KMS-11 (cell line): ENCODE results near the gene ZNF383.

Source experiments
- H2AFZ ChIP-seq: fragments of 200-600 bp; sonication (generic); 2 replicates; pipeline ENCODE4 v1.6.1; 2016; ENCODE audit warnings: antibody characterized with exemption, mixed run types, low read depth
- H3K27ac ChIP-seq: fragments of 200-600 bp; sonication (generic); 2 replicates; pipeline ENCODE4 v1.6.1; 2016; ENCODE audit warnings: mild to moderate bottlenecking, mixed run types
- H3K27me3 ChIP-seq: fragments of 200-600 bp; sonication (generic); 2 replicates; pipeline ENCODE4 v1.6.1; 2017; ENCODE audit warnings: mild to moderate bottlenecking, low read depth, mixed run types, moderate library complexity; ENCODE audit not compliant: insufficient read depth
- H3K36me3 ChIP-seq: fragments of 200-600 bp; sonication (generic); 2 replicates; pipeline ENCODE4 v1.6.1; 2017; ENCODE audit warnings: mild to moderate bottlenecking, mixed run types; ENCODE audit not compliant: insufficient read depth
- H3K4me1 ChIP-seq: fragments of 200-600 bp; sonication (generic); 2 replicates; pipeline ENCODE4 v1.6.1; 2016; ENCODE audit warnings: mild to moderate bottlenecking, low read depth, mixed run types; ENCODE audit not compliant: poor library complexity, severe bottlenecking
- H3K4me2 ChIP-seq: fragments of 200-600 bp; sonication (generic); 2 replicates; pipeline ENCODE4 v1.7.0; 2016; ENCODE audit warnings: mild to moderate bottlenecking, mixed run types
- H3K4me3 ChIP-seq: fragments of 200-600 bp; sonication (generic); IDR thresholded peaks from 2 replicates; pipeline ENCODE4 v1.6.1; 2017; ENCODE audit warnings: low read depth, low read length, mixed read lengths; ENCODE audit not compliant: insufficient read depth
- H3K79me2 ChIP-seq: fragments of 200-600 bp; sonication (generic); 2 replicates; pipeline ENCODE4 v1.6.1; 2016; ENCODE audit warnings: low read depth, mixed run types; ENCODE audit not compliant: insufficient read depth
- H3K9ac ChIP-seq: fragments of 200-600 bp; sonication (generic); 2 replicates; pipeline ENCODE4 v1.6.1; 2016; ENCODE audit warnings: mild to moderate bottlenecking, mixed run types
- H4K20me1 ChIP-seq: fragments of 200-600 bp; sonication (generic); 2 replicates; pipeline ENCODE4 v1.6.1; 2016; ENCODE audit warnings: mild to moderate bottlenecking, mixed run types; ENCODE audit not compliant: insufficient read depth
- TF ChIP-seq, protein P1 (sequence below): fragments of 200-600 bp; sonication (generic); conservative IDR thresholded peaks from 2 replicates; pipeline ENCODE4 v1.6.1; 2017; ENCODE audit warnings: low read depth, mild to moderate bottlenecking, antibody characterized with exemption, low read length, moderate library complexity, mixed read lengths

Gene ZNF383

GRCh38 chr19:37197768-37198167, 20.2 kb upstream of the ZNF383 start:
- no peak overlapping the region for H2AFZ ChIP-seq
- H4K20me1 ChIP-seq, result no peaks in the 10 kb centered on the region
- H3K4me3 ChIP-seq, result no peak overlapping the region
- no peaks in the 10 kb centered on the region for H3K36me3 ChIP-seq
- no peaks in the 10 kb centered on the region for H3K4me1 ChIP-seq
- no peaks in the 10 kb centered on the region for H3K27me3 ChIP-seq
- TF ChIP-seq, protein P1, sequence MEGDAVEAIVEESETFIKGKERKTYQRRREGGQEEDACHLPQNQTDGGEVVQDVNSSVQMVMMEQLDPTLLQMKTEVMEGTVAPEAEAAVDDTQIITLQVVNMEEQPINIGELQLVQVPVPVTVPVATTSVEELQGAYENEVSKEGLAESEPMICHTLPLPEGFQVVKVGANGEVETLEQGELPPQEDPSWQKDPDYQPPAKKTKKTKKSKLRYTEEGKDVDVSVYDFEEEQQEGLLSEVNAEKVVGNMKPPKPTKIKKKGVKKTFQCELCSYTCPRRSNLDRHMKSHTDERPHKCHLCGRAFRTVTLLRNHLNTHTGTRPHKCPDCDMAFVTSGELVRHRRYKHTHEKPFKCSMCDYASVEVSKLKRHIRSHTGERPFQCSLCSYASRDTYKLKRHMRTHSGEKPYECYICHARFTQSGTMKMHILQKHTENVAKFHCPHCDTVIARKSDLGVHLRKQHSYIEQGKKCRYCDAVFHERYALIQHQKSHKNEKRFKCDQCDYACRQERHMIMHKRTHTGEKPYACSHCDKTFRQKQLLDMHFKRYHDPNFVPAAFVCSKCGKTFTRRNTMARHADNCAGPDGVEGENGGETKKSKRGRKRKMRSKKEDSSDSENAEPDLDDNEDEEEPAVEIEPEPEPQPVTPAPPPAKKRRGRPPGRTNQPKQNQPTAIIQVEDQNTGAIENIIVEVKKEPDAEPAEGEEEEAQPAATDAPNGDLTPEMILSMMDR, result no peak
- no peak overlapping the region for H3K27ac ChIP-seq
- no peak overlapping the region for H3K4me2 ChIP-seq
- H3K79me2 ChIP-seq, result no peaks in the 10 kb centered on the region
- H3K9ac ChIP-seq, result no peak overlapping the region

- no peak overlapping the region for H3K4me3 ChIP-seq
- no peaks in the 10 kb centered on the region for H3K79me2 ChIP-seq
- no peak overlapping the region; the same call in 1 of the 2 replicates for H3K27ac ChIP-seq
- peak overlapping the region; percentile 32 for H2AFZ ChIP-seq
- 0 out of 2 replicates have a peak overlapping the region, but pooled peaks have one; percentile 15 for H3K4me2 ChIP-seq
- H3K27me3 ChIP-seq, result no peaks in the 10 kb centered on the region
- no peaks in the 10 kb centered on the region for H3K4me1 ChIP-seq
- TF ChIP-seq, protein P1, result no peak
- no peak overlapping the region for H3K9ac ChIP-seq
- 0 out of 2 replicates have a peak, but pooled peaks cover 4% of the 10 kb centered on the region for H3K36me3 ChIP-seq
- H4K20me1 ChIP-seq, result no peaks in the 10 kb centered on the region
These were observed 587 bp upstream of the ZNF383 start for GRCh38 chr19:37217480-37217774.

DNA sequence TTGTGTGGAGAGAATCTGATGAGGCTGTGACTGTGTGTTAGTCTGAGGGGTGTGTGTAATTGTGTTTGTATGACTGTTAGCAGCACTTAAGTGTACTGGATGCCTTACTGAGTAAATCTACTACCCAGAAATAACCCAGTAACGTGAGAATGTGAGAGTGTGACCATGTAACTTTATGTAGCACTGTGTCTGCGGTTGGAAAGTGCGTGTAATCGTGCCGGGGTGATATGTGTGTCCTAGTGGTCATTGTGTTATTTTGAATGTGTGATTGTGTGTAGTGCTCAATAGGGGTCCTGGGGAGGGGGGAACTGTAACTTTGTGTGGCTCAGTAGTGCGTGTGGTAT, 550 bp downstream of the ZNF383 start:
- H3K9ac ChIP-seq, result peak overlapping the region; percentile 33; the same call in 1 of the 2 replicates
- no peak overlapping the region for H3K4me3 ChIP-seq
- no peaks in the 10 kb centered on the region for H4K20me1 ChIP-seq
- no peaks in the 10 kb centered on the region for H3K79me2 ChIP-seq
- H3K4me1 ChIP-seq, result no peaks in the 10 kb centered on the region
- 0 out of 2 replicates have a peak, but pooled peaks cover 4% of the 10 kb centered on the region for H3K36me3 ChIP-seq
- H3K27me3 ChIP-seq, result no peaks in the 10 kb centered on the region
- H3K4me2 ChIP-seq, result peak overlapping the region; percentile 3; the same call in 1 of the 2 replicates
- TF ChIP-seq, protein P1, result no peak
- peak overlapping the region; percentile 32 for H2AFZ ChIP-seq
- H3K27ac ChIP-seq, result no peak overlapping the region

- Histone ChIP-seq H4K20me1 (no peaks in the 10 kb centered on the region), H3K4me2 (no peak overlapping the region), H3K36me3 (0 out of 2 replicates have a peak, but pooled peaks cover 4% of the 10 kb centered on the region), H3K9ac (no peak overlapping the region), H3K27me3 (no peaks in the 10 kb centered on the region), H2AFZ (no peak overlapping the region), H3K79me2 (no peaks in the 10 kb centered on the region), H3K27ac (no peak overlapping the region), H3K4me1 (no peaks in the 10 kb centered on the region), H3K4me3 (no peak overlapping the region)
- TF ChIP-seq, protein P1, result no peak
These were observed 2.4 kb downstream of the ZNF383 start for GRCh38 chr19:37220383-37220782.
